K562 (cell line): Measurements from ENCODE around the gene MFNG. TPM values are rescaled to one million over a fixed set of nuclear protein-coding genes. Genes with fewer than 3 reads are reported as not detected.

Source experiments
- ATAC-seq: fragments of 200-7000 bp; cut with Tn5 transposase; 3 replicates; pipeline ENCODE4 v1.9.1; 2020; ENCODE audit warnings: moderate library complexity
- BruUV-seq: library from RNA; stranded (reverse); fragments of 400-500 nt; replicated peaks from 2 replicates; lab custom pipeline; 2021; lab: Mats Ljungman, UMichigan
- CTCF ChIA-PET: fragments of 300-600 bp; formaldehyde crosslinking; extraction: SDS; loops from one replicate; lab custom pipeline; 2021; ENCODE audit warnings: low intra/inter-chr PET ratio; lab: Yijun Ruan, JAX
- POLR2A ChIA-PET: fragments of 300-600, 350-650 bp; sonication (Branson Sonifier 250); formaldehyde crosslinking; extraction: SDS; loops from one replicate; lab custom pipeline; 2021; ENCODE audit warnings: antibody characterized with exemption, inconsistent platforms; lab: Yijun Ruan, JAX
- DNase-seq, 4 experiments: peaks; one replicate each; pipeline versions ENCODE4 v3.0.0 to v3.0.0-alpha.2; 2011 to 2018; ENCODE audit warnings: low spot score in 3 of 4, mixed read lengths in 3 of 4; ENCODE audit errors: extremely low read depth in 1 of 4
- FAIRE-seq: peaks from 2 replicates; lab custom pipeline; 2011; peaks lifted over from hg19 to GRCh38; lab: Jason Lieb, UNC
- H2AFZ ChIP-seq: 2 replicates; pipeline ENCODE4 v1.6.0; 2011; ENCODE audit warnings: low read depth, low read length, control low read depth, inconsistent platforms
- H3K27ac ChIP-seq: fragments of 200-600 bp; 3 replicates; pipeline ENCODE4 v1.8.0; 2011; ENCODE audit warnings: low read depth, mild to moderate bottlenecking, control low read depth, inconsistent platforms, low read length, moderate library complexity, mixed read lengths; ENCODE audit errors: extremely low read depth
- H3K27me3 ChIP-seq, 2 experiments: fragments of 300-600 bp in 1 of 2; 2 replicates in 1 of 2; 3 replicates in 1 of 2; pipeline versions ENCODE4 v1.6.0 to v1.8.0; 2011; ENCODE audit warnings: inconsistent platforms in 2 of 2, low read length in 2 of 2, mild to moderate bottlenecking in 1 of 2, mixed read lengths in 1 of 2, moderate library complexity in 1 of 2; ENCODE audit not compliant: control insufficient read depth in 2 of 2, insufficient read depth in 2 of 2
- H3K36me3 ChIP-seq: fragments of 300-600 bp; 3 replicates; pipeline ENCODE4 v1.8.0; 2011; ENCODE audit warnings: mild to moderate bottlenecking, low read length, inconsistent platforms; ENCODE audit not compliant: control insufficient read depth, insufficient read depth
- H3K4me1 ChIP-seq, 2 experiments: fragments of 200-600 bp in 1 of 2; replicated peaks in 1 of 2; 2 replicates in 1 of 2; 3 replicates in 1 of 2; pipeline versions ENCODE4 v1.5.1 to v1.8.0; 2011; ENCODE audit warnings: inconsistent platforms in 2 of 2, low read length in 2 of 2, mild to moderate bottlenecking in 1 of 2, mixed read lengths in 1 of 2, moderate library complexity in 1 of 2; ENCODE audit not compliant: control insufficient read depth in 2 of 2, insufficient read depth in 2 of 2
- H3K4me2 ChIP-seq: 2 replicates; pipeline ENCODE4 v1.6.1; 2011; ENCODE audit warnings: low read length, control low read depth, inconsistent platforms, mixed read lengths; ENCODE audit not compliant: insufficient read depth
- H3K4me3 ChIP-seq: fragments of 200-600 bp; sonication (generic), shearing (Covaris generic); 2 replicates; pipeline ENCODE4 v1.5.1; 2016; ENCODE audit warnings: control low read depth, inconsistent platforms
- H3K79me2 ChIP-seq: fragments of 200-600 bp; 3 replicates; pipeline ENCODE4 v1.8.0; 2011; ENCODE audit warnings: low read length, inconsistent platforms; ENCODE audit not compliant: control insufficient read depth, insufficient read depth
- H3K9ac ChIP-seq, 2 experiments: 2 replicates each; pipeline versions ENCODE4 v1.6.0 to v1.6.1; 2011; ENCODE audit warnings: low read depth in 2 of 2, low read length in 2 of 2, control low read depth in 1 of 2, inconsistent platforms in 1 of 2, mild to moderate bottlenecking in 1 of 2, mixed read lengths in 1 of 2; ENCODE audit not compliant: insufficient read depth in 1 of 2
- H3K9me1 ChIP-seq: one replicate; pipeline ENCODE4 v1.6.0; 2011; ENCODE audit warnings: inconsistent platforms, mild to moderate bottlenecking, low read length, moderate library complexity; ENCODE audit not compliant: control insufficient read depth, insufficient read depth
- H3K9me3 ChIP-seq: replicated peaks from 2 replicates; pipeline ENCODE4 v1.5.1; 2011; ENCODE audit warnings: low read depth, low read length, inconsistent platforms; ENCODE audit not compliant: control insufficient read depth, insufficient read depth
- H4K20me1 ChIP-seq: replicated peaks from 2 replicates; pipeline ENCODE4 v1.6.1; 2011; ENCODE audit warnings: low read length, inconsistent platforms, mixed read lengths; ENCODE audit not compliant: control insufficient read depth, insufficient read depth
- ATF2 ChIP-seq: sonication (generic); formaldehyde crosslinking; IDR thresholded peaks from 2 replicates; pipeline ENCODE4 v1.8.1; 2022; ENCODE audit warnings: missing genetic modification reagents
- CSDE1 ChIP-seq, 2 experiments: fragments of 450-650 bp; IDR thresholded peaks; 2 replicates each; pipeline ENCODE4 v1.6.1; 2016; ENCODE audit warnings: mild to moderate bottlenecking in 1 of 2
- ETS1 ChIP-seq: conservative IDR thresholded peaks from 2 replicates; pipeline ENCODE4 v1.6.1; 2011; ENCODE audit warnings: low read depth, mild to moderate bottlenecking, low read length; ENCODE audit not compliant: control insufficient read depth
- HCFC1 ChIP-seq: IDR thresholded peaks from 2 replicates; pipeline ENCODE4 v1.6.1; 2012; ENCODE audit warnings: low read depth, low read length, improper control_type of control experiment
- LARP7 ChIP-seq: fragments of 450-650 bp; IDR thresholded peaks from 2 replicates; pipeline ENCODE4 v1.6.1; 2016
- NFYB ChIP-seq: IDR thresholded peaks from 2 replicates; pipeline ENCODE4 v1.6.1; 2011; ENCODE audit warnings: mild to moderate bottlenecking, moderate library complexity; ENCODE audit not compliant: insufficient read length; ENCODE audit errors: extremely low read depth
- NRF1 ChIP-seq, 2 experiments: fragments of 450-650 bp; IDR thresholded peaks in 1 of 2; conservative IDR thresholded peaks in 1 of 2; 2 replicates each; pipeline ENCODE4 v1.6.1; 2014; ENCODE audit warnings: mild to moderate bottlenecking in 2 of 2
- PPARD ChIP-seq: fragments of 250-450 bp; sonication (Bioruptor Pico); IDR thresholded peaks from 2 replicates; pipeline ENCODE4 v1.8.0; 2022; ENCODE audit warnings: inconsistent platforms, mild to moderate bottlenecking, moderate library complexity
- RUNX1 ChIP-seq: sonication (generic); IDR thresholded peaks from 2 replicates; pipeline ENCODE4 v1.6.1; 2016; ENCODE audit warnings: antibody characterized with exemption, low read depth
- TEAD4 ChIP-seq, 2 experiments: sonication (generic) in 1 of 2; formaldehyde crosslinking in 1 of 2; IDR thresholded peaks; 2 replicates each; pipeline versions ENCODE4 v1.6.1 to v1.8.0; 2012 to 2022; ENCODE audit warnings: borderline replicate concordance in 1 of 2, inconsistent platforms in 1 of 2, low read length in 1 of 2, mild to moderate bottlenecking in 1 of 2, missing genetic modification reagents in 1 of 2
- ZBED1 ChIP-seq: IDR thresholded peaks from 2 replicates; pipeline ENCODE4 v1.6.1; 2014
- ZNF143 ChIP-seq: sonication (generic); formaldehyde crosslinking; IDR thresholded peaks from 2 replicates; pipeline ENCODE4 v1.9.0; 2022; ENCODE audit warnings: mild to moderate bottlenecking, missing genetic modification reagents
- ZNF398 ChIP-seq: fragments of 250-450 bp; sonication (Bioruptor Pico); IDR thresholded peaks from 2 replicates; pipeline ENCODE4 v1.8.0; 2021; ENCODE audit warnings: moderate library complexity, mild to moderate bottlenecking, inconsistent platforms
- ZNF57 ChIP-seq: fragments of 450-650 bp; formaldehyde crosslinking; IDR thresholded peaks from 2 replicates; pipeline ENCODE4 v1.4.0; 2020; ENCODE audit warnings: mild to moderate bottlenecking, moderate library complexity
- WGBS: fragments of 100-300 bp; shearing (Covaris generic); methylation state at CpG from one replicate; pipeline ENCODE4 v1.1.6; 2016; ENCODE audit warnings: low coverage, mixed read lengths; ENCODE audit not compliant: insufficient coverage; ENCODE audit errors: missing lambda C conversion rate; 5-methylcytosine and 5-hydroxymethylcytosine counted together
- in situ Hi-C: fragments of 300-500 bp; cut with MboI; formaldehyde crosslinking; loops from 4 replicates; pipeline ENCODE4 v1.15.0; 2018; ENCODE audit warnings: inconsistent platforms, mixed read lengths
- intact Hi-C: fragments of 100-400 bp; cut with micrococcal nuclease; formaldehyde crosslinking; loops from 2 replicates; pipeline ENCODE4 v1.14.2; 2022
- polyA plus RNA-seq, 8 experiments: library from polyadenylated mRNA; depleted of rRNA in 4 of 8; stranded (reverse) in 5 of 8; unstranded in 3 of 8; fragments of >200 nt; fragmentation: Nextera tagmentation in 2 of 8; fragmentation: Illumina TruSeq in 1 of 8; extraction: Ambion mirVana in 2 of 8; extraction: Trizol in 1 of 8; gene quantifications; 2 replicates each; pipeline versions ENCODE4 v1.2.1 to v1.2.3, GENCODE V29; 2011 to 2014; ENCODE audit warnings: inconsistent platforms in 1 of 8, missing spikeins in 1 of 8
- total RNA-seq, 7 experiments: library from RNA; depleted of rRNA in 6 of 7; stranded (reverse); fragments of >200 nt in 6 of 7; fragmentation: Illumina TruSeq in 2 of 7; extraction: Trizol in 2 of 7; gene quantifications; 2 replicates each; pipeline versions ENCODE4 v1.2.1 to v1.2.3, GENCODE V29; 2011 to 2021; ENCODE audit warnings: low replicate concordance in 1 of 7
- TF ChIP-seq, protein P1 (sequence below): fragments of 450-650 bp; IDR thresholded peaks from 2 replicates; pipeline ENCODE4 v1.6.1; 2016; ENCODE audit warnings: mild to moderate bottlenecking

MFNG gene
- total and polyA plus RNA-seq, 9 of the 15 experiments (the other 6 are each of a cell fraction or from before 2014, with no cell fraction given): 0.13 to 0.73 (median 0.38) TPM; not detected in 4

DNA sequence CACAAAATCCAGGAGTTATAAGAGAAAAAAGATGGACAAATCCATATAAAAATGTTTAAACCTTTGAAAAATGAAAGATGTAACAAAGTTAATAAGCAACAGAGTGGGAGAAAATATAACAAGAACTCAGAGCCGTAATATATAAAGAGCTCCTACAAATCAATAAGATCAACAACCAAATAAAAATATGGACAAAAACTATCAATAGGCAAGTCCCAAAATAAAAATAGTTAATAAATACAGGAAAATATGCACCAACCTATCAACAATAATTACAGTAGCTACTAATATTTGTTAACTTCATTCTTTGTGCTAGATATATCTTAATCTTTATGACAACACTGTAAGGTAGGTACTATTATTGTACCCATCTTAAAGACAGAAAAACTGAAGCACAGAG is 30.3 kb upstream of the MFNG start (continued):
- TF ChIP-seq, protein P1, sequence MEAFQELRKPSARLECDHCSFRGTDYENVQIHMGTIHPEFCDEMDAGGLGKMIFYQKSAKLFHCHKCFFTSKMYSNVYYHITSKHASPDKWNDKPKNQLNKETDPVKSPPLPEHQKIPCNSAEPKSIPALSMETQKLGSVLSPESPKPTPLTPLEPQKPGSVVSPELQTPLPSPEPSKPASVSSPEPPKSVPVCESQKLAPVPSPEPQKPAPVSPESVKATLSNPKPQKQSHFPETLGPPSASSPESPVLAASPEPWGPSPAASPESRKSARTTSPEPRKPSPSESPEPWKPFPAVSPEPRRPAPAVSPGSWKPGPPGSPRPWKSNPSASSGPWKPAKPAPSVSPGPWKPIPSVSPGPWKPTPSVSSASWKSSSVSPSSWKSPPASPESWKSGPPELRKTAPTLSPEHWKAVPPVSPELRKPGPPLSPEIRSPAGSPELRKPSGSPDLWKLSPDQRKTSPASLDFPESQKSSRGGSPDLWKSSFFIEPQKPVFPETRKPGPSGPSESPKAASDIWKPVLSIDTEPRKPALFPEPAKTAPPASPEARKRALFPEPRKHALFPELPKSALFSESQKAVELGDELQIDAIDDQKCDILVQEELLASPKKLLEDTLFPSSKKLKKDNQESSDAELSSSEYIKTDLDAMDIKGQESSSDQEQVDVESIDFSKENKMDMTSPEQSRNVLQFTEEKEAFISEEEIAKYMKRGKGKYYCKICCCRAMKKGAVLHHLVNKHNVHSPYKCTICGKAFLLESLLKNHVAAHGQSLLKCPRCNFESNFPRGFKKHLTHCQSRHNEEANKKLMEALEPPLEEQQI: peak; percentile 87
- TF ChIP-seq, all 486 proteins: peak for 9

DNA sequence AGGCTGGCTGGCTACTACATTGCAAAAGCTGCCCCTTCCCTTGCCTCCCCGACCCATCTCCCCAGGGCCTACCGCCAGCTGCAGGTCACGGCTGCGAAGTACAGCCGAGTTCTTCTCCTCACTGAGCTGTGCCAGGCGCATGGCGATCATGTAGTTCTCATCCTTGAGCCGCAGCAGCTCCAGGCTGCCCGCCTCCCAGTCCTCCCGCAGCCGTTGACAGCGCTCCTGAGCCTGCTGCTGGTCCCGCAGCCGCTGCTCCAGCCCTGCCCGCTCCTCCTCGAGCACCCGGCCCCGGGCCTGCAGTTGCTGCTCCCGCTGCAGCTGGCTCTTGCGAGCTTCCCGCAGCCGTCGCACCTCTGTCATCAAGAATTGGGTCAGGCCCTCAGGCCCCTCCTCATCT is 29.7 kb upstream of the MFNG start:
- in situ Hi-C loops: no loop called here
- Histone ChIP-seq H3K27ac (no peak overlapping the region), H3K9me3 (no peaks in the 10 kb centered on the region), H4K20me1 (no peaks in the 10 kb centered on the region), H3K4me3 (no peak overlapping the region), H3K36me3 (peaks cover 11% of the 10 kb centered on the region; the same call in 2 of the 3 replicates), H3K4me2 (no peak overlapping the region), H2AFZ (no peak overlapping the region), H3K79me2 (no peaks in the 10 kb centered on the region; the same call in 2 of the 3 replicates), H3K4me1 (peaks cover 23 to 33% of the 10 kb centered on the region in 2 experiments), H3K27me3 (no peaks in the 10 kb centered on the region), H3K9ac (no peak overlapping the region; a peak in 1 of 4 replicates), H3K9me1 (no peaks in the 10 kb centered on the region)
- BruUV-seq: no TSS peak
- FAIRE-seq (no peak), ATAC-seq (no peak), DNase-seq (no peak)
- POLR2A ChIA-PET: interaction anchor here (0.6 kb wide), 2 partner anchors 46 to 401 kb away, joined by 3 to 4 read pairs; no protein-coding TSS in a partner anchor
- 80% methylated on average over 12 of the region's 23 CpGs for WGBS
- CTCF ChIA-PET: no interaction called here
- intact Hi-C loops: no loop called here
- TF ChIP-seq PPARD (CRISPR knock-in tag) (no peak), ZNF398 (CRISPR knock-in tag) (no peak), HCFC1 (no peak), NFYB (no peak), NRF1 (conservative IDR thresholded peaks at IDR 0.05 in 1 of 2, IDR thresholded peaks at IDR 0.05 in 1 of 2) (no peak), RUNX1 (no peak), ZBED1 (no peak), TEAD4 (IDR thresholded peaks at IDR 0.05; ENCODE audit: low read length) (no peak), TEAD4 (CRISPR knock-in tag; IDR thresholded peaks at IDR 0.05; ENCODE audit: borderline replicate concordance) (no peak), ZNF143 (no peak), LARP7 (no peak), ZNF57 (CRISPR knock-in tag) (no peak), ATF2 (CRISPR knock-in tag) (no peak), CSDE1 (IDR thresholded peaks at IDR 0.05) (no peak), ETS1 (no peak)
